GM19328 (cell line): ENCODE measurements around the gene IL17RC.
A peak's percentile ranks its signal among the peaks of the same experiment; 100 is the strongest.
"Not testable (repeated sequence)": the region's sequence is repeated elsewhere in the genome, so short reads cannot be mapped to it uniquely, and the experiment has no call there.

ENCODE experiments used
- ATAC-seq: cut with Tn5 transposase; IDR thresholded peaks from one replicate; pipeline ENCODE4 v1.9.1; 2021; ENCODE audit warnings: mild to moderate bottlenecking, moderate library complexity; ENCODE audit not compliant: unreplicated experiment

The IL17RC gene

GRCh38 chr3:9916734-9917680 is at the start of gene IL17RC:
Gene IL17RC (plus strand): TSS chr3:9917098. CDS start chr3:9917316, 218 bp downstream.
- no peak for ATAC-seq

- ATAC-seq, result no peak
Measured at GRCh38 chr3:9867106-9867505, 49.8 kb upstream of the IL17RC start.

- no peak for ATAC-seq
Measured at GRCh38 chr3:9869955-9870354, 46.9 kb upstream of the IL17RC start.

GRCh38 chr3:9870978-9871377 is 45.9 kb upstream of the IL17RC start:
- no peak for ATAC-seq

GRCh38 chr3:9872067-9872466 is 44.8 kb upstream of the IL17RC start:
- ATAC-seq, result not testable (repeated sequence)

- ATAC-seq, result no peak
Measured at GRCh38 chr3:9875448-9875847, 41.5 kb upstream of the IL17RC start.

GRCh38 chr3:9876255-9876654 is 40.6 kb upstream of the IL17RC start:
- not testable (repeated sequence) for ATAC-seq

GRCh38 chr3:9876991-9877390 is 39.9 kb upstream of the IL17RC start:
- ATAC-seq, result no peak

- no peak for ATAC-seq
Measured at GRCh38 chr3:9878700-9879099, 38.2 kb upstream of the IL17RC start.

- ATAC-seq, result no peak
Measured at GRCh38 chr3:9879830-9880549, 36.9 kb upstream of the IL17RC start, which contains the start of gene CIDEC. Gene CIDEC (minus strand): TSS chr3:9880253. CDS start chr3:9878486, 1,767 bp downstream.

GRCh38 chr3:9881441-9881840 is 35.5 kb upstream of the IL17RC start:
- no peak for ATAC-seq

GRCh38 chr3:9883706-9884554 is 33.0 kb upstream of the IL17RC start:
- no peak for ATAC-seq

- no peak for ATAC-seq
Measured at GRCh38 chr3:9884555-9885165, 32.2 kb upstream of the IL17RC start.

GRCh38 chr3:9886328-9886727 is 30.6 kb upstream of the IL17RC start:
- no peak for ATAC-seq

GRCh38 chr3:9887480-9887879 is 29.4 kb upstream of the IL17RC start:
- no peak for ATAC-seq

GRCh38 chr3:9888540-9888939 is 28.4 kb upstream of the IL17RC start:
- no peak for ATAC-seq

GRCh38 chr3:9889405-9889804 is 27.5 kb upstream of the IL17RC start:
- no peak for ATAC-seq

- peak; percentile 75 for ATAC-seq
Measured at GRCh38 chr3:9890249-9891071, 26.4 kb upstream of the IL17RC start, which contains the start of gene JAGN1. Gene JAGN1 (plus strand): TSS chr3:9890610. CDS start chr3:9890723, 113 bp downstream.

GRCh38 chr3:9891072-9891622 is 25.8 kb upstream of the IL17RC start:
- no peak for ATAC-seq
